Activated gamma-delta T cell treated with anti-CD3 and anti-CD28 coated beads, Interleukin-2, amount 50 U/mL, for 16 hours (primary cell): ENCODE results near the gene ASIC2.

Experiments used
- DNase-seq: peaks from one replicate; pipeline ENCODE4 v3.0.0-alpha.2; 2020; ENCODE audit warnings: low read depth

The ASIC2 gene

GRCh38 chr17:33292981-33293867, at the start of gene ASIC2:
Gene ASIC2, minus strand, starts transcription at chr17:33293295.
- DNase-seq = no peak

GRCh38 chr17:33342025-33342424, 48.9 kb upstream of the ASIC2 start:
- no peak for DNase-seq

- no peak for DNase-seq
Measured at GRCh38 chr17:33338242-33338641, 45.1 kb upstream of the ASIC2 start.

GRCh38 chr17:33335491-33336173, 42.5 kb upstream of the ASIC2 start:
- DNase-seq = no peak

- DNase-seq = no peak
Measured at GRCh38 chr17:33334703-33335102, 41.6 kb upstream of the ASIC2 start.

GRCh38 chr17:33330877-33331276, 37.8 kb upstream of the ASIC2 start:
- no peak for DNase-seq

GRCh38 chr17:33328129-33328528, 35.0 kb upstream of the ASIC2 start:
- no peak for DNase-seq

- DNase-seq = no peak
Measured at GRCh38 chr17:33324736-33325135, 31.6 kb upstream of the ASIC2 start.

GRCh38 chr17:33322063-33322462, 29.0 kb upstream of the ASIC2 start:
- DNase-seq = no peak

GRCh38 chr17:33318241-33318640, 25.1 kb upstream of the ASIC2 start:
- no peak for DNase-seq

- DNase-seq = no peak
Measured at GRCh38 chr17:33316746-33317145, 23.7 kb upstream of the ASIC2 start.

- no peak for DNase-seq
Measured at GRCh38 chr17:33310296-33310695, 17.2 kb upstream of the ASIC2 start.

GRCh38 chr17:33303254-33303653, 10.2 kb upstream of the ASIC2 start:
- DNase-seq = no peak

GRCh38 chr17:33302394-33302793, 9.3 kb upstream of the ASIC2 start:
- DNase-seq = no peak

- no peak for DNase-seq
Measured at GRCh38 chr17:33300241-33300640, 7.1 kb upstream of the ASIC2 start.

- no peak for DNase-seq
Measured at GRCh38 chr17:33299115-33299514, 6.0 kb upstream of the ASIC2 start.

- no peak for DNase-seq
Measured at GRCh38 chr17:33297643-33298042, 4.5 kb upstream of the ASIC2 start.

GRCh38 chr17:33294994-33295393, 1.9 kb upstream of the ASIC2 start:
- DNase-seq = no peak

GRCh38 chr17:33292201-33292980, 704 bp downstream of the ASIC2 start:
- DNase-seq = no peak

GRCh38 chr17:33291248-33292200, 1.6 kb downstream of the ASIC2 start:
- no peak for DNase-seq

GRCh38 chr17:33290253-33290652, 2.8 kb downstream of the ASIC2 start:
- no peak for DNase-seq
